Ecto neural progenitor cell (in vitro differentiated cells): ENCODE results near the gene PRCD.
A peak's percentile ranks its signal among the peaks of the same experiment; 100 is the strongest.

Source experiments
- DNase-seq: peaks from one replicate; pipeline ENCODE4 v3.0.0-alpha.2; 2018; ENCODE audit warnings: low spot score

Gene PRCD

GRCh38 chr17:76539631-76540271 lies at the start of gene PRCD:
PRCD (plus strand) TSS chr17:76540044; CDS start chr17:76540142, 98 bp downstream.
- DNase-seq = peak; percentile 65

DNA sequence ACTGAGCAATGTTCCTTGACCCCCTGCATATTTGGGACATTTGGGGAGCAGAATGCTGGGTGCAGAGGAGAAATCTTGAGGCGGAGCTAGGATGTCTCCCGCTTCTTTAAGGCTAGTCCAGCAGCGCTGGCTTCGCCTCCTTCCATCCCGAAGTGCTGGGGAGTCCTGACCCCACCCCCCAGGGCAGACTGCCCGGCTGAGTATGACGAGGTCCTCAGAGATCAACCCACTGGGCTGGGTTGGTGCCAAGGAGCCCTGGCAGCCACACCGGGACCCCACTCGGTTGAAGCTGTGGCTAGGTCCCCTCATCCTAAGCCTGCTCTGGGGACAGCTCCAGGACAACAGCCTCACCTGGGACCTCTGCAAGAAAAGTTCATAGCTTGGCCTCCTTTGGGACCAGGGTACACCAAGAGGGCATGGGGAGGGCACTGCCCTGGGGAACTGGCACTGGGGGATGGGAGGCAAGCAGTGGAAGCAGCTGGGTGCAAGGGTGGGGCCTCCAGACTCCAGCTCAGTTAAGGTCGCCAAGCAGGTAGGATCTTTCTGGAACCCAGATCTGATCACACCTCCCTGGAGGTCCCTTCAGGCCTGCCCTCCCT lies 49.6 kb upstream of the PRCD start:
- no peak for DNase-seq

- DNase-seq = no peak
Measured at GRCh38 chr17:76491271-76492122, 48.3 kb upstream of the PRCD start.

GRCh38 chr17:76492123-76492988 lies 47.5 kb upstream of the PRCD start:
- DNase-seq = no peak

GRCh38 chr17:76492989-76493501 lies 46.8 kb upstream of the PRCD start:
- DNase-seq = no peak

GRCh38 chr17:76493505-76494167 lies 46.2 kb upstream of the PRCD start:
- no peak for DNase-seq

GRCh38 chr17:76495663-76496400 lies 44.0 kb upstream of the PRCD start:
- DNase-seq = no peak

GRCh38 chr17:76496464-76496863 lies 43.4 kb upstream of the PRCD start:
- no peak for DNase-seq

- no peak for DNase-seq
Measured at GRCh38 chr17:76497699-76497978, 42.2 kb upstream of the PRCD start.

DNA sequence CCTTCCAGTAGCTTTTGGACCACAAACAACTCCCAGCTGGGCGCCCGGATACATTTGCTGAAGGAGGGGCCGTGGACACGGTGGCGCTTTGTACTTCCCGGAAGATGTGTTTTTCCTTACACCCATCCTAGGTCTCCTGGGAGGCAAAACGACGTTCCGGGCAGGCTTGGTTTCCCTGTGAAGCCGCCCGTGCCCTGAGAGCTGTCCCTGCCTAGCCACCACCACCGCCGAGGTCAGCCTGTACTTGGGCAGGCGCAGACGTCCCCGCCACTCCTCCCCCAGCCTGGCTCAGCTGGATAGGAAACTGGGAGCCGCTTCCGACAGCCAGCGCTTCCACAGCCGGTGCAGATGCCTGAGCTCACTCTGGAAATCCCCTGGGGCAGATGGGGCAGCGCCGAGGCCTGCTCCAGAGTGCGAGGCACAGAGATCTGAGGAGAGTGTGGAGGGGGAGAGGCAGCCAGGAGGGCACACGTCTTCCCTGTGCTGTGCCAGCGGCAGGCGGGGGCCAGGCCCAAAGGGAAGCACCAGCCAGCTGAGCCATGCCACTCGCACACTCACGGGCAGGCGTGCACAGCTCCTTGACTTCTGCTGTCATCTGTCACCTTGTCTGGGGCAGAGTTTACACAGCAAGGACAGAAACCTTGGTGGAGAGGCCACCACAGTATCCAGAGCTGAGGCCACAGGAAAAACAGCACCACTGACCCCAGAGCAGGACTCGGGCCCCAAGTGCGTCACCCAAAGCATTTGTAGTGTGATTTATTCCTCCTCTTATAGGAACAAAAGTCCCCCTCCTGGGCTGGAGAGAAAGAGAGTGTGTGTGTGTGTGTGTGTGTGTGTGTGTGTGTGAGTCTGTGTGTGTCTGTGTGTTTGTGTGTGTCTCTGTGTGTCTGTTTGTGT lies 41.6 kb upstream of the PRCD start:
- peak; percentile 85 for DNase-seq

- no peak for DNase-seq
Measured at GRCh38 chr17:76498876-76499251, 41.0 kb upstream of the PRCD start.

DNA sequence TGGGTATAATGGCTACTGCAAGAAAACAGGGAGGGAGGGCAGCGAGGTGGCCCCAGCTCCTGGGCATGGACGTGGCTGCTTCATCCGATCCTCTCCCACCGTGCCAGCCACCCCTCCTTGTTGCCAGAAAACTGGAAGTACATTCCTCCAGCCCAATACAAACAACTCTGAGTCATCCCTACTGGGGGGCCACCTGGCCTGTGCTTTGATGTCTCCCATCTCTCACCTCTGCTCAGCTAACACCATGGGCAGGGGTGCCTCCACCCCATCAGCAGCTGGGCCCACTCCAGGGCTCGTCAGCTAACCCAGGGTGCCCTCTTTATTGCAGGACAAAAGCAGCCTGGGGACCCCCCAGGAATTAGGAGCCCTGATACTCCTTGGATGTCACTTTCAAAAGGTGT lies 40.6 kb upstream of the PRCD start:
- no peak for DNase-seq

DNA sequence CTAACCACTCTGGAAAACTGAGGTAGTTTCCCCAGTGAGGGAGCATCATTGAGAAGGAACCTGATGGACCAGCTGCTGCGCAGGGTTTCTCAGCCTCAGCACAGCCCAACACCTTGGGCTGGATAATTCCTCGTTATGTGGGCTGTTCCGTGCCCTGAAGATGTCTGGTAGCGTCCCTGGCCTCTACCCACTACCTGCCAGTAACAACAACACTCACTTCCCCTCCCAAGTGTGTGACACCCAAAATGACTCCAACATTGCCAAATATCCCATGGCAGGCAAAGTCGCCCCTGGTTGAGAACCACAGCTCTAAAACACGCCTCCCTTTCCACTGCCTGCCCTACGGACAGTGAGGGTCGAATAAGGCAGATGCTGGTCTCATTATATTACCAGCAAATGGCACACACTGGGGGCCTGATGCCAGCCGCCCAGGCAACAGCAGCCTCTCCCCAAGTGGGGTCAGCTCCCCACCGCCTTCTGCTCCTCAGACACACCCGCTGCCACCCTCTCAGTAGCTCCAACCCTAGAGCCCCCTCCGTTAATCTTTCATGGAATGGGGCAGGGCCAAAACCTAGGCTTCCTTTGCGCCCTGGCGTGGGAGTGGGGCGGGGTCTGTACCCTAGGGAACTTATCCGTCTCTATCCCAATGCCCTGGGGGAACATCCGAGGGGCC lies 39.6 kb upstream of the PRCD start:
- no peak for DNase-seq

DNA sequence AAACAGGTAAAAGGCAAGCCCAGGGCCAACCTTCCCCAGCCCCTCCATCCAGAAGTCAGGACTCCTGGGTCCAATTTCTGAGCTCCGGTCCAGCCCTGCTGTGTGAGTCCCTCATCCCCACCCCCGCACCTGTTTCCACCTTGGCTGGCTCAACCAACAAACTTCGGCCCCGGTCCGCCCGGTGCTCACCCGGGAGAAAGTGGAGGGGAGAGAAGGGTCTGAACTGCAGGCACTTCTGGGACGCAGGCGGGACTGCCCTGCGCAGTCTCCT lies 39.2 kb upstream of the PRCD start:
- no peak for DNase-seq

GRCh38 chr17:76501018-76501826 lies 38.6 kb upstream of the PRCD start, which contains the start of gene RHBDF2:
RHBDF2 (minus strand) TSS chr17:76501423; CDS start chr17:76481524, 19,899 bp downstream.
- DNase-seq = peak; percentile 99

GRCh38 chr17:76501827-76502307 lies 38.0 kb upstream of the PRCD start:
- no peak for DNase-seq

- DNase-seq = no peak
Measured at GRCh38 chr17:76502341-76503211, 37.3 kb upstream of the PRCD start.
